Thoracic aorta (tissue), 2 donors: ENCODE measurements around the gene STN1. TPM values are rescaled to one million over a fixed set of nuclear protein-coding genes. Genes with fewer than 3 reads are reported as not detected.

Experiments used
- ATAC-seq: fragments of 150-250 bp; one replicate; pipeline ENCODE4 v1.8.0; 2017; ENCODE audit warnings: low read depth; ENCODE audit not compliant: insufficient number of reproducible peaks, low FRiP score
- DNase-seq: peaks from one replicate; pipeline ENCODE4 v3.0.0-alpha.2; 2020; ENCODE audit warnings: low spot score
- H3K27ac ChIP-seq, 2 donors: fragments of 200-600 bp; sonication (generic); 1 replicate in 1 of 2; 2 replicates in 1 of 2; pipeline ENCODE4 v1.5.1; 2016; ENCODE audit warnings: mild to moderate bottlenecking in 2 of 2, moderate library complexity in 2 of 2
- H3K27me3 ChIP-seq: fragments of 200-600 bp; sonication (generic); replicated peaks from 2 replicates; pipeline ENCODE4 v1.6.0; 2016; ENCODE audit warnings: mild to moderate bottlenecking; ENCODE audit not compliant: insufficient read depth
- H3K36me3 ChIP-seq: fragments of 200-600 bp; sonication (generic); one replicate; pipeline ENCODE4 v1.5.1; 2016
- H3K4me1 ChIP-seq, 2 donors: fragments of 200-600 bp; sonication (generic); 1 replicate in 1 of 2; 2 replicates in 1 of 2; pipeline versions ENCODE4 v1.5.1 to v1.6.0; 2016; ENCODE audit warnings: low read depth in 2 of 2, mild to moderate bottlenecking in 1 of 2; ENCODE audit not compliant: control insufficient read depth in 1 of 2
- H3K4me3 ChIP-seq: fragments of 200-600 bp; sonication (generic); 2 replicates; pipeline ENCODE4 v1.5.1; 2016; ENCODE audit warnings: mild to moderate bottlenecking
- H3K9me3 ChIP-seq: fragments of 200-600 bp; sonication (generic); 2 replicates; pipeline ENCODE4 v1.5.1; 2016
- total RNA-seq, 2 donors: library from RNA; depleted of rRNA; stranded (reverse); fragments of >200 nt; gene quantifications; one replicate each; pipeline versions ENCODE4 v1.1.0 to v1.2.3, GENCODE V29; 2016
- TF ChIP-seq, protein P1 (sequence below): fragments of 200-600 bp; sonication (generic); IDR thresholded peaks from one replicate; pipeline ENCODE4 v1.5.1; 2019; ENCODE audit warnings: antibody characterized with exemption

Gene STN1
- total RNA-seq, 2 donors from 2014 or later: 11.6 to 30.6 TPM

DNA sequence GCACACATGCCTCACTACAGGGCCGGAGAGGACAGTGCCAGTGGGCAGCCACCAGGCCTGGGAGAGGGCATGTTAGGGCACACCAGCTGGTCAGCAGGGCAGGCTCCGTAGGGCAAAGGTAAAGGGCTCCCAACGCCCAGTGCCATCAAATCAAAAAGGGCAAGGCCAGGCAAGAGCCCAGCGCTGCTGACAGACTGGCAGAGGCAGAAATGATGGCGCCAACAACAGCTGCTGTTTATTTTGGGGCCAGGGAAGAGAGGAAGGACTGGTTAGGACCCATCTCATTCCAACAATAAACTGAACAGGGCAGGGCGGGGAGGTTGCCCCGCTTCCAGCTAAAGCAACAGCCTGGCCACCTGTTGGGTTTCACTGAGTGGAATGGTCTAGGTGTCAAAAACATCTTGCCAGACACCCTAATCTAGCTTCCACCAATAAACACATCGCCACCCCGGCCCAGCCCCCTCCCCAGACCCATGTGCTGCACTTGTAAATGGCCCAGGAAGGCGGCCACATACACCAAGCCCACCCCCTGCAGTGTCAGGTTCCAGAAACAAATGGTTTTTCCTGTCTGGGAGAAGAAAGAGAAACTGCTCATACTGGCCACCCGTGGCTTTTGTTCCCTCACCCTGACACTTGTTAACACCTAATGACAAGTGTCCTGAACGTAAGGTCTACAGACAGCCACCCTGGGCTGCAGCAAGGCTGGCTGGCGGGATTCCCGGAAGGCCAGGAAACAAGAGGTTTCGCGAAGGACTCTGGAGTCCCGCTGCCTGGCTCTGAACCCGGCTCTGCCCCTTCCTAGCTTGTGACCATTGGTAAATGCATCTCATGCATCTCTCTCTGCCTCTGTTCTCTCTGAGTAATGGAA is 77.9 kb downstream of the STN1 start:
- Histone ChIP-seq H3K4me3 (peak overlapping the region; percentile 8), H3K27ac (no peak overlapping the region), H3K27me3 (no peaks in the 10 kb centered on the region), H3K9me3 (no peaks in the 10 kb centered on the region), H3K36me3 (no peaks in the 10 kb centered on the region), H3K4me1 (peaks cover 25 to 62% of the 10 kb centered on the region in 2 donors)
- DNase-seq (no peak), ATAC-seq (no peak)
- TF ChIP-seq, protein P1, sequence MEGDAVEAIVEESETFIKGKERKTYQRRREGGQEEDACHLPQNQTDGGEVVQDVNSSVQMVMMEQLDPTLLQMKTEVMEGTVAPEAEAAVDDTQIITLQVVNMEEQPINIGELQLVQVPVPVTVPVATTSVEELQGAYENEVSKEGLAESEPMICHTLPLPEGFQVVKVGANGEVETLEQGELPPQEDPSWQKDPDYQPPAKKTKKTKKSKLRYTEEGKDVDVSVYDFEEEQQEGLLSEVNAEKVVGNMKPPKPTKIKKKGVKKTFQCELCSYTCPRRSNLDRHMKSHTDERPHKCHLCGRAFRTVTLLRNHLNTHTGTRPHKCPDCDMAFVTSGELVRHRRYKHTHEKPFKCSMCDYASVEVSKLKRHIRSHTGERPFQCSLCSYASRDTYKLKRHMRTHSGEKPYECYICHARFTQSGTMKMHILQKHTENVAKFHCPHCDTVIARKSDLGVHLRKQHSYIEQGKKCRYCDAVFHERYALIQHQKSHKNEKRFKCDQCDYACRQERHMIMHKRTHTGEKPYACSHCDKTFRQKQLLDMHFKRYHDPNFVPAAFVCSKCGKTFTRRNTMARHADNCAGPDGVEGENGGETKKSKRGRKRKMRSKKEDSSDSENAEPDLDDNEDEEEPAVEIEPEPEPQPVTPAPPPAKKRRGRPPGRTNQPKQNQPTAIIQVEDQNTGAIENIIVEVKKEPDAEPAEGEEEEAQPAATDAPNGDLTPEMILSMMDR: no peak

DNA sequence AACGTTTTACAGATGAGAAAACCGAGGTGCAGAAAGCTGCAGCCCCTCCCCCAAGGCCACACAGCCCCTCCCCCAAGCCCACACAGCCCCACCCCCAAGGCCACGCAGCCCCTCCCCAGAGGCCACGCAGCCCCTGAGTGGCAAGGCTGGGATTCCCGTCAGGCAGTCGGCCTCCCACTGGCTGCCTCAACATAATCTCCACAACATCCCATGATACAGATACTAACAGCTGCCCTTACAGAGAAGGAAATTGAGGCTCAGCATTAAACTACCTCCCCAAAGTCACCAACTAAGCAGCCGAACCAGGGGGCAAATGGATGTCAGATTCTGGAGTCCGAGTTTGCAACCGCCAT is 78.5 kb downstream of the STN1 start:
- DNase-seq (no peak), ATAC-seq (no peak)
- Histone ChIP-seq H3K27me3 (no peaks in the 10 kb centered on the region), H3K4me1 (peaks cover 30 to 64% of the 10 kb centered on the region in 2 donors), H3K36me3 (no peaks in the 10 kb centered on the region), H3K4me3 (no peak overlapping the region), H3K27ac (no peak overlapping the region), H3K9me3 (no peaks in the 10 kb centered on the region)
- TF ChIP-seq, protein P1: no peak

GRCh38 chr10:103838862-103839518 is 79.0 kb downstream of the STN1 start:
- H3K27ac ChIP-seq: peak overlapping the region in 1 of 2 donors; percentile 14
- H3K36me3 ChIP-seq: no peaks in the 10 kb centered on the region
- ATAC-seq: no peak
- H3K4me3 ChIP-seq: no peak overlapping the region
- DNase-seq: no peak
- TF ChIP-seq, protein P1: no peak
- H3K27me3 ChIP-seq: no peaks in the 10 kb centered on the region
- H3K9me3 ChIP-seq: no peaks in the 10 kb centered on the region
- H3K4me1 ChIP-seq: peaks cover 27 to 64% of the 10 kb centered on the region in 2 donors

DNA sequence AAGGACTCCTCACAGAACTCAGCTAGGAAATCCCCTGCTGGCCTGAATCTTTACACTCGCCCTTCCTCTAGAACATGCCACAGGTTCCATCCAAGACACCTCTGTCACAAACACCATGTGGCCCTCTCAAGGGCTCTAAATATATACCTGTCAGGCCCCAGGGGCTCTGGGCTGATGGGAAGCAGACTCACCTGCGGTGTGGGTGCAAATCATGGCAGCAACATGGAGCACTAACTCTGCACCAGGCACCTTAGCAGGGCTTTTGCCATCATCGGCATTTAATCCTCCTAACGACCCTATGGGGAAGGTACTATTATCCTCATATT is 80.0 kb downstream of the STN1 start:
- DNase-seq (no peak), ATAC-seq (no peak)
- H3K9me3 ChIP-seq: no peaks in the 10 kb centered on the region
- no peak overlapping the region for H3K27ac ChIP-seq
- peaks cover 18 to 60% of the 10 kb centered on the region in 2 donors for H3K4me1 ChIP-seq
- H3K27me3 ChIP-seq: no peaks in the 10 kb centered on the region
- no peak overlapping the region for H3K4me3 ChIP-seq
- TF ChIP-seq, protein P1: no peak
- no peaks in the 10 kb centered on the region for H3K36me3 ChIP-seq

GRCh38 chr10:103837370-103838069 is 80.5 kb downstream of the STN1 start:
- no peak for DNase-seq

More at GRCh38 chr10:103837370-103838069, 80.5 kb downstream of the STN1 start:
- TF ChIP-seq, protein P1: no peak
- no peak for ATAC-seq
- Histone ChIP-seq H3K4me3 (no peak overlapping the region), H3K4me1 (peaks cover 18 to 56% of the 10 kb centered on the region in 2 donors), H3K27ac (no peak overlapping the region), H3K27me3 (no peaks in the 10 kb centered on the region), H3K9me3 (no peaks in the 10 kb centered on the region), H3K36me3 (no peaks in the 10 kb centered on the region)
